DND-41 (cell line): Measurements from ENCODE around the gene FST.

Experiments
- ATAC-seq: fragments of 200-7000 bp; cut with Tn5 transposase; 3 replicates; pipeline ENCODE4 v1.9.1; 2021; ENCODE audit warnings: low read depth; ENCODE audit not compliant: insufficient read depth
- DNase-seq: peaks from one replicate; pipeline ENCODE4 v3.0.0-alpha.2; 2020
- H2AFZ ChIP-seq: 2 replicates; pipeline ENCODE4 v1.6.0; 2012; ENCODE audit warnings: low read depth, low read length
- H3K27ac ChIP-seq: 2 replicates; pipeline ENCODE4 v1.5.1; 2012; ENCODE audit warnings: low read length, inconsistent platforms
- H3K27me3 ChIP-seq: fragments of 200-600 bp; sonication (generic); 2 replicates; pipeline ENCODE4 v1.6.0; 2012; ENCODE audit warnings: low read length, mild to moderate bottlenecking, inconsistent platforms; ENCODE audit not compliant: insufficient read depth, poor library complexity
- H3K36me3 ChIP-seq: 2 replicates; pipeline ENCODE4 v1.5.1; 2012; ENCODE audit warnings: low read length, inconsistent platforms; ENCODE audit not compliant: insufficient read depth
- H3K4me1 ChIP-seq: 2 replicates; pipeline ENCODE4 v1.5.1; 2012; ENCODE audit warnings: mild to moderate bottlenecking, low read length; ENCODE audit not compliant: insufficient read depth
- H3K4me2 ChIP-seq: 2 replicates; pipeline ENCODE4 v1.6.0; 2012; ENCODE audit warnings: mild to moderate bottlenecking, moderate library complexity, low read length, inconsistent platforms; ENCODE audit not compliant: insufficient read depth
- H3K4me3 ChIP-seq, 2 experiments: fragments of 200-600 bp in 1 of 2; shearing (Covaris generic) in 1 of 2; 2 replicates each; pipeline ENCODE4 v1.5.1; 2012 to 2016; ENCODE audit warnings: inconsistent platforms in 2 of 2, low read length in 2 of 2, mild to moderate bottlenecking in 2 of 2, low read depth in 1 of 2, moderate library complexity in 1 of 2
- H3K79me2 ChIP-seq: 2 replicates; pipeline ENCODE4 v1.6.0; 2012; ENCODE audit warnings: low read length, inconsistent platforms; ENCODE audit not compliant: insufficient read depth
- H3K9ac ChIP-seq: 2 replicates; pipeline ENCODE4 v1.6.0; 2012; ENCODE audit warnings: low read depth, mild to moderate bottlenecking, inconsistent platforms, low read length, moderate library complexity
- H3K9me3 ChIP-seq: 2 replicates; pipeline ENCODE4 v1.5.1; 2012; ENCODE audit warnings: low read length, moderate library complexity, mild to moderate bottlenecking, inconsistent platforms; ENCODE audit not compliant: insufficient read depth, severe bottlenecking
- H4K20me1 ChIP-seq: 2 replicates; pipeline ENCODE4 v1.6.0; 2012; ENCODE audit warnings: low read length; ENCODE audit not compliant: insufficient read depth
- CTCF ChIP-seq: IDR thresholded peaks from 2 replicates; pipeline ENCODE4 v1.5.1; 2012; ENCODE audit warnings: borderline replicate concordance, low read length, moderate library complexity, mild to moderate bottlenecking; ENCODE audit not compliant: poor library complexity, severe bottlenecking; ENCODE audit errors: extremely low read depth
- EZH2 ChIP-seq: IDR thresholded peaks from 3 replicates; pipeline ENCODE4 v1.6.1; 2012; ENCODE audit warnings: borderline replicate concordance, low read depth, mild to moderate bottlenecking, moderate library complexity, low read length, inconsistent platforms; ENCODE audit not compliant: severe bottlenecking

The FST gene

GRCh38 chr5:53454719-53455000 lies 25.8 kb upstream of the FST start:
- H3K27me3 ChIP-seq: no peaks in the 10 kb centered on the region
- H3K9me3 ChIP-seq: no peaks in the 10 kb centered on the region
- H3K4me2 ChIP-seq: no peak overlapping the region
- ATAC-seq: no peak
- no peaks in the 10 kb centered on the region for H4K20me1 ChIP-seq
- H3K27ac ChIP-seq: no peak overlapping the region
- H2AFZ ChIP-seq: no peak overlapping the region
- no peaks in the 10 kb centered on the region for H3K4me1 ChIP-seq
- no peak for DNase-seq
- no peak for TF ChIP-seq CTCF
- TF ChIP-seq EZH2: no peak
- H3K79me2 ChIP-seq: no peaks in the 10 kb centered on the region
- H3K9ac ChIP-seq: no peak overlapping the region
- H3K4me3 ChIP-seq: no peak overlapping the region
- H3K36me3 ChIP-seq: no peaks in the 10 kb centered on the region

GRCh38 chr5:53456366-53456765 lies 24.1 kb upstream of the FST start:
- Histone ChIP-seq H3K9ac (no peak overlapping the region), H3K4me2 (no peak overlapping the region), H3K4me3 (no peak overlapping the region), H2AFZ (no peak overlapping the region), H3K79me2 (no peaks in the 10 kb centered on the region), H3K27me3 (no peaks in the 10 kb centered on the region), H3K36me3 (no peaks in the 10 kb centered on the region), H4K20me1 (no peaks in the 10 kb centered on the region), H3K9me3 (no peaks in the 10 kb centered on the region), H3K4me1 (no peaks in the 10 kb centered on the region), H3K27ac (no peak overlapping the region)
- TF ChIP-seq EZH2 (no peak), CTCF (no peak)
- ATAC-seq (no peak), DNase-seq (no peak)

GRCh38 chr5:53463909-53464621 lies 16.4 kb upstream of the FST start:
- Histone ChIP-seq H2AFZ (no peak overlapping the region), H3K4me3 (no peak overlapping the region), H3K9ac (no peak overlapping the region), H3K27ac (no peak overlapping the region), H4K20me1 (no peaks in the 10 kb centered on the region), H3K36me3 (no peaks in the 10 kb centered on the region), H3K79me2 (no peaks in the 10 kb centered on the region), H3K27me3 (no peaks in the 10 kb centered on the region), H3K4me2 (no peak overlapping the region), H3K9me3 (no peaks in the 10 kb centered on the region), H3K4me1 (no peaks in the 10 kb centered on the region)
- no peak for TF ChIP-seq EZH2
- TF ChIP-seq CTCF: no peak
- peak; percentile 7 for DNase-seq
- peak; percentile 56; the same call in 2 of the 3 replicates for ATAC-seq

- Histone ChIP-seq H3K4me3 (no peak overlapping the region), H2AFZ (no peak overlapping the region), H3K27me3 (no peaks in the 10 kb centered on the region), H3K9me3 (no peaks in the 10 kb centered on the region), H3K9ac (no peak overlapping the region), H3K4me1 (no peaks in the 10 kb centered on the region), H4K20me1 (no peaks in the 10 kb centered on the region), H3K36me3 (no peaks in the 10 kb centered on the region), H3K79me2 (no peaks in the 10 kb centered on the region), H3K27ac (no peak overlapping the region), H3K4me2 (no peak overlapping the region)
- TF ChIP-seq CTCF (no peak), EZH2 (no peak)
- DNase-seq (no peak), ATAC-seq (no peak)
Measured at GRCh38 chr5:53464722-53465121, 15.7 kb upstream of the FST start.
